ENCODE data around the gene TRIOBP. TPM values are rescaled to one million over a fixed set of nuclear protein-coding genes. Genes with fewer than 3 reads are reported as not detected.
"Not testable (repeated sequence)": the region's sequence is repeated elsewhere in the genome, so short reads cannot be mapped to it uniquely, and the experiment has no call there.

Gene TRIOBP
- total RNA-seq, 1 experiment from 2014 or later, result 38.4 TPM

- no peak overlapping the region for H3K27ac Mint-ChIP-seq (ENCODE audit: unreplicated experiment)
- no peaks in the 10 kb centered on the region for H3K27me3 Mint-ChIP-seq (ENCODE audit: insufficient read depth, unreplicated experiment)
- no peak overlapping the region for H3K4me3 Mint-ChIP-seq (ENCODE audit: unreplicated experiment)
- no TSS peak for BruUV-seq (replicated peaks)
- no peaks in the 10 kb centered on the region for H3K36me3 Mint-ChIP-seq (ENCODE audit: insufficient read depth, unreplicated experiment)
- intact Hi-C loops (cut with micrococcal nuclease; ENCODE audit: unreplicated experiment), result no loop called here
- TF ChIP-seq CTCF (IDR thresholded peaks at IDR 0.05; ENCODE audit: insufficient read depth in 1 of 2, low read depth in 1 of 2, low read length in 1 of 2, severe bottlenecking in 1 of 2, unreplicated experiment in 1 of 2), result no peak
- no peaks in the 10 kb centered on the region for H3K9me3 Mint-ChIP-seq (ENCODE audit: unreplicated experiment)
- no peak for DNase-seq
- H3K36me3 ChIP-seq (ENCODE audit: control insufficient read depth, insufficient read depth, low read length), result no peaks in the 10 kb centered on the region
- no peaks in the 10 kb centered on the region for H3K27me3 ChIP-seq (replicated peaks; ENCODE audit: control insufficient read depth, insufficient read depth, low read length)
- H3K4me1 ChIP-seq, result no peaks in the 10 kb centered on the region
- POLR2A ChIA-PET, result no interaction called here
- CTCF ChIA-PET, result interaction anchor here (1.0 kb wide), 1 partner anchor 73 kb away, joined by 3 read pairs; no protein-coding TSS in a partner anchor
- no peaks in the 10 kb centered on the region for H3K4me1 Mint-ChIP-seq (ENCODE audit: low read depth, unreplicated experiment)
- no peaks in the 10 kb centered on the region for H3K9me3 ChIP-seq
- no peak overlapping the region for H3K4me3 ChIP-seq (ENCODE audit: low read depth, low read length)
Measured at GRCh38 chr22:37714634-37715033, 17.8 kb downstream of the TRIOBP start.

GRCh38 chr22:37715760-37716159 is 18.9 kb downstream of the TRIOBP start:
- H3K27me3 Mint-ChIP-seq (ENCODE audit: insufficient read depth, unreplicated experiment), result no peaks in the 10 kb centered on the region
- no peak overlapping the region for H3K4me3 Mint-ChIP-seq (ENCODE audit: unreplicated experiment)
- POLR2A ChIA-PET, result no interaction called here
- Histone ChIP-seq H3K36me3 (ENCODE audit: control insufficient read depth, insufficient read depth, low read length) (no peaks in the 10 kb centered on the region), H3K4me3 (ENCODE audit: low read depth, low read length) (no peak overlapping the region), H3K27me3 (replicated peaks; ENCODE audit: control insufficient read depth, insufficient read depth, low read length) (no peaks in the 10 kb centered on the region), H3K9me3 (no peaks in the 10 kb centered on the region), H3K4me1 (no peaks in the 10 kb centered on the region)
- no peaks in the 10 kb centered on the region for H3K9me3 Mint-ChIP-seq (ENCODE audit: unreplicated experiment)
- no peaks in the 10 kb centered on the region for H3K4me1 Mint-ChIP-seq (ENCODE audit: low read depth, unreplicated experiment)
- no peak overlapping the region for H3K27ac Mint-ChIP-seq (ENCODE audit: unreplicated experiment)
- BruUV-seq (replicated peaks), result no TSS peak
- TF ChIP-seq CTCF (IDR thresholded peaks at IDR 0.05; ENCODE audit: insufficient read depth in 1 of 2, low read depth in 1 of 2, low read length in 1 of 2, severe bottlenecking in 1 of 2, unreplicated experiment in 1 of 2), result no peak
- intact Hi-C loops (cut with micrococcal nuclease; ENCODE audit: unreplicated experiment), result no loop called here
- CTCF ChIA-PET, result interaction anchor here (1.0 kb wide), 1 partner anchor 74 kb away, joined by 3 read pairs; no protein-coding TSS in a partner anchor
- no peaks in the 10 kb centered on the region for H3K36me3 Mint-ChIP-seq (ENCODE audit: insufficient read depth, unreplicated experiment)
- no peak for DNase-seq

GRCh38 chr22:37716708-37717107 is 19.9 kb downstream of the TRIOBP start:
- H3K4me1 Mint-ChIP-seq (ENCODE audit: low read depth, unreplicated experiment), result no peaks in the 10 kb centered on the region
- TSS peak; percentile 80 for BruUV-seq (replicated peaks)

GRCh38 chr22:37717235-37717634 is 20.4 kb downstream of the TRIOBP start:
- H3K9me3 ChIP-seq; H3K36me3 ChIP-seq (ENCODE audit: control insufficient read depth, insufficient read depth, low read length); BruUV-seq (replicated peaks); H3K4me1 ChIP-seq; H3K4me3 Mint-ChIP-seq (ENCODE audit: unreplicated experiment); CTCF ChIA-PET; intact Hi-C loops (cut with micrococcal nuclease; ENCODE audit: unreplicated experiment); H3K27ac Mint-ChIP-seq (ENCODE audit: unreplicated experiment); POLR2A ChIA-PET; H3K36me3 Mint-ChIP-seq (ENCODE audit: insufficient read depth, unreplicated experiment); H3K9me3 Mint-ChIP-seq (ENCODE audit: unreplicated experiment); H3K27me3 Mint-ChIP-seq (ENCODE audit: insufficient read depth, unreplicated experiment); H3K4me1 Mint-ChIP-seq (ENCODE audit: low read depth, unreplicated experiment); H3K4me3 ChIP-seq (ENCODE audit: low read depth, low read length); DNase-seq; H3K27me3 ChIP-seq (replicated peaks; ENCODE audit: control insufficient read depth, insufficient read depth, low read length): not testable (repeated sequence)

More at GRCh38 chr22:37716708-37717107, 19.9 kb downstream of the TRIOBP start:
- Mint-ChIP-seq H3K4me3 (ENCODE audit: unreplicated experiment) (no peak overlapping the region), H3K36me3 (ENCODE audit: insufficient read depth, unreplicated experiment) (no peaks in the 10 kb centered on the region), H3K27ac (ENCODE audit: unreplicated experiment) (no peak overlapping the region), H3K9me3 (ENCODE audit: unreplicated experiment) (no peaks in the 10 kb centered on the region), H3K27me3 (ENCODE audit: insufficient read depth, unreplicated experiment) (no peaks in the 10 kb centered on the region)
- H3K27me3 ChIP-seq (replicated peaks; ENCODE audit: control insufficient read depth, insufficient read depth, low read length), result no peaks in the 10 kb centered on the region
- ChIA-PET POLR2A (no interaction called here), CTCF (no interaction called here)
- H3K36me3 ChIP-seq (ENCODE audit: control insufficient read depth, insufficient read depth, low read length), result no peaks in the 10 kb centered on the region
- no peak overlapping the region for H3K4me3 ChIP-seq (ENCODE audit: low read depth, low read length)
- no peak for DNase-seq
- no peaks in the 10 kb centered on the region for H3K9me3 ChIP-seq
- H3K4me1 ChIP-seq, result no peaks in the 10 kb centered on the region
- intact Hi-C loops (cut with micrococcal nuclease; ENCODE audit: unreplicated experiment), result no loop called here
- no peak for TF ChIP-seq CTCF (IDR thresholded peaks at IDR 0.05; ENCODE audit: insufficient read depth in 1 of 2, low read depth in 1 of 2, low read length in 1 of 2, severe bottlenecking in 1 of 2, unreplicated experiment in 1 of 2)

GRCh38 chr22:37717746-37718305 is 21.0 kb downstream of the TRIOBP start:
- H3K27ac Mint-ChIP-seq (ENCODE audit: unreplicated experiment); H3K27me3 Mint-ChIP-seq (ENCODE audit: insufficient read depth, unreplicated experiment); CTCF ChIA-PET; H3K9me3 Mint-ChIP-seq (ENCODE audit: unreplicated experiment); POLR2A ChIA-PET; H3K4me3 Mint-ChIP-seq (ENCODE audit: unreplicated experiment); H3K36me3 Mint-ChIP-seq (ENCODE audit: insufficient read depth, unreplicated experiment); H3K4me1 Mint-ChIP-seq (ENCODE audit: low read depth, unreplicated experiment); H3K27me3 ChIP-seq (replicated peaks; ENCODE audit: control insufficient read depth, insufficient read depth, low read length); DNase-seq; H3K4me3 ChIP-seq (ENCODE audit: low read depth, low read length); H3K36me3 ChIP-seq (ENCODE audit: control insufficient read depth, insufficient read depth, low read length); BruUV-seq (replicated peaks); H3K4me1 ChIP-seq; H3K9me3 ChIP-seq; intact Hi-C loops (cut with micrococcal nuclease; ENCODE audit: unreplicated experiment): not testable (repeated sequence)

All from Caco-2 (cell line).